Activated T-cell treated with anti-CD3 and anti-CD28 coated beads, Interleukin-2, amount 50 U/mL, for 24 hours (primary cell): ENCODE results near the gene DNAJC30.
"Not testable (repeated sequence)": the region's sequence is repeated elsewhere in the genome, so short reads cannot be mapped to it uniquely, and the experiment has no call there.

Experiments used
- DNase-seq: peaks from one replicate; pipeline ENCODE4 v3.0.0-alpha.2; 2020
- H3K27ac Mint-ChIP-seq: 2 replicates; pipeline ENCODE4 v1.8.0; 2020; ENCODE audit warnings: mild to moderate bottlenecking, mixed read lengths
- H3K27me3 Mint-ChIP-seq: 2 replicates; pipeline ENCODE4 v1.8.0; 2020; ENCODE audit warnings: mixed read lengths
- H3K36me3 Mint-ChIP-seq: 2 replicates; pipeline ENCODE4 v1.8.0; 2020; ENCODE audit warnings: low read depth, mixed read lengths
- H3K4me1 Mint-ChIP-seq: 2 replicates; pipeline ENCODE4 v1.8.0; 2020; ENCODE audit warnings: low read depth, mixed read lengths
- H3K4me3 Mint-ChIP-seq: 2 replicates; pipeline ENCODE4 v1.8.0; 2020; ENCODE audit warnings: mild to moderate bottlenecking, moderate library complexity, mixed read lengths
- H3K9me3 Mint-ChIP-seq: 2 replicates; pipeline ENCODE4 v1.8.0; 2020; ENCODE audit warnings: mixed read lengths

DNAJC30 gene

GRCh38 chr7:73681031-73681430, 2.2 kb downstream of the DNAJC30 start:
- Mint-ChIP-seq H3K27ac (peak overlapping the region; percentile 8), H3K9me3 (no peaks in the 10 kb centered on the region), H3K36me3 (peaks cover 67% of the 10 kb centered on the region), H3K4me1 (peaks cover 40% of the 10 kb centered on the region), H3K4me3 (peak overlapping the region; percentile 99), H3K27me3 (no peaks in the 10 kb centered on the region)
- DNase-seq = no peak

DNA sequence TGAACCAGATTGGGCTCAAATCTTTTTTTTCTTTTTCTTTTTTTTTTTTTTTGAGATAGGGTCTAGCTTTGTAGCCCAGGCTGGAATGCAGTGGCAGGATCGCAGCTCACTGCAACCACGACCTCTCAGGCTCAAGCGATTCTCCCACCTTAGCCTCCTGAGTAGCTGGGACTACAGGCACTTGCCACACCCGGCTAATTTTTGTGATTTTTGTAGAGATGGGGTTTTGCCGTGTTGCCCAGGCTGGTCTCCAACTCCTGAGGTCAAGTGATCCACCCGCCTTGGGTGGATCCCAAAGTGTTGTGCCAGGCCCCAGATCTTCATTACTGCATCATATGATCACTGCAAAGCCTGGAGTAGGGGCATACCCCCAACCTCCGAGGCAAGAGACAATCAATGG, 2.8 kb downstream of the DNAJC30 start:
- H3K27ac Mint-ChIP-seq = peak overlapping the region; percentile 22
- H3K36me3 Mint-ChIP-seq = peaks cover 63% of the 10 kb centered on the region
- H3K4me1 Mint-ChIP-seq = peaks cover 39% of the 10 kb centered on the region
- no peak for DNase-seq
- H3K9me3 Mint-ChIP-seq = no peaks in the 10 kb centered on the region
- peak overlapping the region; percentile 99 for H3K4me3 Mint-ChIP-seq
- H3K27me3 Mint-ChIP-seq = no peaks in the 10 kb centered on the region

DNA sequence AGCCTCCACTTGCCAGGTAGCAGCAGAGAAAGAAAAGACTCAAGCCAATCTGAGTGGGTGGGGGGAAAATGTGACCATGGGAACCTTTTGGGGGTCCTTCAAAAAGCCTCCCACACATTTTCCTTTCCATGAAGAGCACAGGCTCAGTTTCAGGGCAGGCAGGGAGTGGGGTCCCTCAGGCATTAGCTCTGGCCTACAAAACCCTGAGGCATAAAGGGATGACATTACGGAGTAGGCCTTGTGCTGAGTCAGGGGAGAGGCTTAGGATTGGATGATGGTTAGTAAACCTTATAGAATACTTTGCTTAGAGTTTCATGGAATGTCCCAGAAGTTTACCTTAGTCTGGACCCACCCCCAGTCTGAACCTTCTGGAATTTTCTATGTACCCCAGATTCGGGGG, 3.5 kb downstream of the DNAJC30 start:
- H3K4me1 Mint-ChIP-seq = peaks cover 32% of the 10 kb centered on the region
- no peak overlapping the region for H3K4me3 Mint-ChIP-seq
- peak overlapping the region; percentile 47 for H3K27ac Mint-ChIP-seq
- no peak for DNase-seq
- no peaks in the 10 kb centered on the region for H3K9me3 Mint-ChIP-seq
- no peaks in the 10 kb centered on the region for H3K27me3 Mint-ChIP-seq
- H3K36me3 Mint-ChIP-seq = peaks cover 58% of the 10 kb centered on the region

DNA sequence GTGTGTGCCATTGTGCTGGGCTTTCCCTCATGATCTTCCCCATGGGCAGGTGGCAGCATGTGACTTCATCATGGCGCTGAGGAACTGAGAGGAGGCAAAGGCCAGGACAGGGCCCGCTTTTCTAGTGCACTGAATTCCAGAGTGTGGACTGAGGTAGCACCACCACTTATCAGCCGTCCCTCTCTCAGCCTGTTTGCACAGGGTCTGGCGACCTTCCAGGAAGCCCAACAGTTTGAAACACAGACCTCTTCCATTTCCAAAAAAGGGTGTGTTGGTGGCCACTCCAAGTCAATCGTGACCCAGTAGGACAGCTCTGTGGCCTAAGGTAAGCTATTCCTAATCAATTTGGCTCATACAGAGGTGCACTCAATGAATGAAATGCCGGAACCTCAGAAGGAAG, 4.4 kb downstream of the DNAJC30 start:
- H3K9me3 Mint-ChIP-seq = no peaks in the 10 kb centered on the region

GRCh38 chr7:73676062-73676461, 7.2 kb downstream of the DNAJC30 start:
- H3K27me3 Mint-ChIP-seq, DNase-seq, H3K9me3 Mint-ChIP-seq, H3K27ac Mint-ChIP-seq, H3K4me3 Mint-ChIP-seq: not testable (repeated sequence)
- Mint-ChIP-seq H3K36me3 (peaks cover 40% of the 10 kb centered on the region), H3K4me1 (peaks cover 16% of the 10 kb centered on the region)

More for the DNA sequence above, 4.4 kb downstream of the DNAJC30 start:
- Mint-ChIP-seq H3K4me1 (peaks cover 30% of the 10 kb centered on the region), H3K27me3 (no peaks in the 10 kb centered on the region), H3K36me3 (peaks cover 56% of the 10 kb centered on the region), H3K27ac (no peak overlapping the region), H3K4me3 (no peak overlapping the region)
- DNase-seq = no peak

GRCh38 chr7:73674468-73675124, 8.7 kb downstream of the DNAJC30 start:
- no peaks in the 10 kb centered on the region for H3K9me3 Mint-ChIP-seq
- peaks cover 25% of the 10 kb centered on the region for H3K36me3 Mint-ChIP-seq
- no peak for DNase-seq
- no peak overlapping the region for H3K4me3 Mint-ChIP-seq
- H3K27me3 Mint-ChIP-seq = peaks cover 10% of the 10 kb centered on the region
- H3K27ac Mint-ChIP-seq = no peak overlapping the region
- peaks cover 2% of the 10 kb centered on the region for H3K4me1 Mint-ChIP-seq

GRCh38 chr7:73671857-73672445, 11.3 kb downstream of the DNAJC30 start:
- Mint-ChIP-seq H3K27ac (no peak overlapping the region), H3K4me3 (no peak overlapping the region), H3K9me3 (no peaks in the 10 kb centered on the region), H3K36me3 (peaks cover 2% of the 10 kb centered on the region), H3K27me3 (peaks cover 25% of the 10 kb centered on the region), H3K4me1 (peaks cover 9% of the 10 kb centered on the region)
- no peak for DNase-seq

GRCh38 chr7:73671322-73671661, 12.0 kb downstream of the DNAJC30 start:
- Mint-ChIP-seq H3K4me3 (no peak overlapping the region), H3K36me3 (no peaks in the 10 kb centered on the region), H3K27ac (no peak overlapping the region), H3K9me3 (no peaks in the 10 kb centered on the region), H3K27me3 (peaks cover 29% of the 10 kb centered on the region), H3K4me1 (peaks cover 9% of the 10 kb centered on the region)
- no peak for DNase-seq

DNA sequence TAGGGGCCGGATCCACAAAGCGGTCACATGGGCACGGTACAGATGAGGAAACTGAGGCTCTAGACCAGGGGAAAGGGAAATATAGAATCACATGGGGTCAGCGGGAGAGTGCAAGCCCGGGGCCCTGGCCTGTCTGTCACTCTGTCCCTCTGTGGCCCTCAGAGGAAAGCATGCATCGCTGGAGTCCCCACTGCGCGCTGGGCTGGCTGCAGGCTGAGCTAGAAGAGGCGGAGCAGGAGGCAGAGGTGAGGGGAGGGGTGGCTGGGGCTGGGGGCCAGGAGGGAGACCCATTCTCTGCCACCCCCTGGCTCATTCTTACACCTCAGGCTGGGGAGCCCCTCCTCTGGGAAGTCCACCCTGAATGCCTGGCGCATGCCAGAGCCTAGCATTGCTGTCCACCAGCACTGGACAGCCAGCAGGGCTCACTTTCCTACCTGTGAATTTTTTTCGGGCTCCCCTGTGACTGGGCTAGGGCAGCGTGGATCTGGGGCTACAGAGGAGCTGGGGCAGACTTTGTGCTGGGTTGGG, 13.3 kb downstream of the DNAJC30 start:
- peaks cover 41% of the 10 kb centered on the region for H3K27me3 Mint-ChIP-seq
- no peak overlapping the region for H3K27ac Mint-ChIP-seq
- no peak overlapping the region for H3K4me3 Mint-ChIP-seq
- no peak for DNase-seq
- no peaks in the 10 kb centered on the region for H3K36me3 Mint-ChIP-seq
- H3K9me3 Mint-ChIP-seq = no peaks in the 10 kb centered on the region
- H3K4me1 Mint-ChIP-seq = peaks cover 9% of the 10 kb centered on the region

GRCh38 chr7:73669288-73669701, 14.0 kb downstream of the DNAJC30 start:
- H3K4me1 Mint-ChIP-seq = peaks cover 9% of the 10 kb centered on the region
- H3K4me3 Mint-ChIP-seq = no peak overlapping the region
- H3K27me3 Mint-ChIP-seq = peaks cover 46% of the 10 kb centered on the region
- no peak overlapping the region for H3K27ac Mint-ChIP-seq
- H3K36me3 Mint-ChIP-seq = no peaks in the 10 kb centered on the region
- no peaks in the 10 kb centered on the region for H3K9me3 Mint-ChIP-seq
- DNase-seq = no peak

- Mint-ChIP-seq H3K9me3 (no peaks in the 10 kb centered on the region), H3K4me3 (peak overlapping the region; percentile 56), H3K36me3 (no peaks in the 10 kb centered on the region), H3K27ac (no peak overlapping the region), H3K4me1 (peaks cover 9% of the 10 kb centered on the region), H3K27me3 (peaks cover 50% of the 10 kb centered on the region)
- no peak for DNase-seq
Measured at GRCh38 chr7:73668886-73669230, 14.4 kb downstream of the DNAJC30 start.

DNA sequence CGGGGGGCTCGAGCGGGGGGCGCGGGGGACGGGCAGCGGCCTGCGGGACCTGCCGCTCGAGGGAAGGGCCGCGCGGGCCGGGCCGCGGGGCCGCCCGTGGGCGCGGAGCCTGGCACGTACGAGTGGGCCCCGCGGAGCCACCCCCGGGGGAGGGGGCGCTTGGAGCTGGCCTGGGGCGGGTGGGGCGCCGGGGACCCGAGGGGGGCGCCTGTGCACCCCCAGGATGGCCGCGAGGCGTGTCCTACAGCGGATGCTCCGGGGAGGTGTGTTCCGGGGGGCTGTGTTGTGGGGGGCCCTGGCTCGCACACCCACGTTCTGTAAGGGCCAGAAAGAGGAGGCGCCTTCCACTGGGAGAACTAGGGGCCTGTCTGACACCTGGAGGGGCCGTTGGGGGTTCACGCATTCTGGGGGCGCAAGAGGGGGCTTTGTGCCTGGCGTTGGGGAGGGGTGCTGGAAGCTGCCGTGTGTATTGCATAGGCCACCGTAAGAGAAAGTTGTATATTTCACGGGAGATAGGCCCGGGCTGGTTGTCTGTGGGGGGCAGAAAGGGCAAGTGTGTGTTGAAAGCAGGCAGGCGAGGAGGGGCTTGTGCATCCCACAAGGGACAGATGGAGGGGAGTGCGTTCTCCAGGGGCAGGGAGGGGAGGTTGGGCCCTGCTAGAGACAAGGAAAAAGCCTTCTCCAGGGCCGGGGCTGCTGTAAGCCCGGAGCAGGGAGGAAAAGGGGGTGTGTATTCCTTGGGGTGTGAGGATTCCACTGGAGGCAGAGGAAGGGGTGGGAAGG, 15.0 kb downstream of the DNAJC30 start:
- no peaks in the 10 kb centered on the region for H3K36me3 Mint-ChIP-seq
- peaks cover 9% of the 10 kb centered on the region for H3K4me1 Mint-ChIP-seq
- H3K4me3 Mint-ChIP-seq = peak overlapping the region; percentile 56
- peaks cover under 1% of the 10 kb centered on the region for H3K9me3 Mint-ChIP-seq
- no peak overlapping the region for H3K27ac Mint-ChIP-seq
- no peak for DNase-seq
- peaks cover 55% of the 10 kb centered on the region for H3K27me3 Mint-ChIP-seq

- H3K27me3 Mint-ChIP-seq = peaks cover 63% of the 10 kb centered on the region
- H3K4me1 Mint-ChIP-seq = peaks cover 9% of the 10 kb centered on the region
- H3K9me3 Mint-ChIP-seq = peaks cover 5% of the 10 kb centered on the region
- H3K4me3 Mint-ChIP-seq = peak within 1 kb of the TSS; percentile 60
- peak; percentile 97 for DNase-seq
- no peak within 1 kb of the TSS for H3K27ac Mint-ChIP-seq
- no peaks in the 10 kb centered on the region for H3K36me3 Mint-ChIP-seq
Measured at GRCh38 chr7:73667344-73668102, 15.7 kb downstream of the DNAJC30 start, which contains the start of gene VPS37D. VPS37D (plus strand) TSS chr7:73667831; CDS start chr7:73667959, 128 bp downstream.

GRCh38 chr7:73663033-73663432, 20.2 kb downstream of the DNAJC30 start:
- H3K4me1 Mint-ChIP-seq = peaks cover 3% of the 10 kb centered on the region
- H3K27ac Mint-ChIP-seq = no peak overlapping the region
- H3K27me3 Mint-ChIP-seq = peaks cover 45% of the 10 kb centered on the region
- no peaks in the 10 kb centered on the region for H3K36me3 Mint-ChIP-seq
- peaks cover 5% of the 10 kb centered on the region for H3K9me3 Mint-ChIP-seq
- no peak overlapping the region for H3K4me3 Mint-ChIP-seq
- DNase-seq = no peak
